Skeletal muscle cell (primary cell): ENCODE measurements around the gene LYZL2.
"Not testable (repeated sequence)": the region's sequence is repeated elsewhere in the genome, so short reads cannot be mapped to it uniquely, and the experiment has no call there.

ENCODE experiments used
- DNase-seq: peaks from one replicate; pipeline ENCODE4 v3.0.0-alpha.2; 2010; ENCODE audit warnings: low read depth
- H3K4me3 ChIP-seq: 2 replicates; pipeline ENCODE4 v1.5.1; 2011; ENCODE audit warnings: low read depth, mild to moderate bottlenecking, control low read depth, low read length, moderate library complexity

The LYZL2 gene

GRCh38 chr10:30629653-30630052, at the start of gene LYZL2:
TSS of gene LYZL2 (minus strand) at chr10:30629753. CDS start at chr10:30626915, 2,838 bp downstream.
- no peak within 1 kb of the TSS for H3K4me3 ChIP-seq
- no peak for DNase-seq

- H3K4me3 ChIP-seq, DNase-seq: not testable (repeated sequence)
Measured at GRCh38 chr10:30677616-30678015, 48.1 kb upstream of the LYZL2 start.

GRCh38 chr10:30677146-30677545, 47.6 kb upstream of the LYZL2 start:
- H3K4me3 ChIP-seq, DNase-seq: not testable (repeated sequence)

GRCh38 chr10:30675791-30676718, 46.5 kb upstream of the LYZL2 start:
- H3K4me3 ChIP-seq = no peak overlapping the region
- DNase-seq = no peak

- DNase-seq = no peak
- H3K4me3 ChIP-seq = no peak overlapping the region
Measured at GRCh38 chr10:30674796-30675195, 45.2 kb upstream of the LYZL2 start.

- not testable (repeated sequence) for DNase-seq, H3K4me3 ChIP-seq
Measured at GRCh38 chr10:30673262-30673661, 43.7 kb upstream of the LYZL2 start.

GRCh38 chr10:30672338-30672737, 42.8 kb upstream of the LYZL2 start:
- not testable (repeated sequence) for DNase-seq, H3K4me3 ChIP-seq

- no peak for DNase-seq
- H3K4me3 ChIP-seq = no peak overlapping the region
Measured at GRCh38 chr10:30671026-30671616, 41.6 kb upstream of the LYZL2 start.

- DNase-seq, H3K4me3 ChIP-seq: not testable (repeated sequence)
Measured at GRCh38 chr10:30667982-30668381, 38.4 kb upstream of the LYZL2 start.

- not testable (repeated sequence) for DNase-seq, H3K4me3 ChIP-seq
Measured at GRCh38 chr10:30663403-30663802, 33.9 kb upstream of the LYZL2 start.

GRCh38 chr10:30662814-30663213, 33.3 kb upstream of the LYZL2 start:
- no peak for DNase-seq
- no peak overlapping the region for H3K4me3 ChIP-seq

- H3K4me3 ChIP-seq, DNase-seq: not testable (repeated sequence)
Measured at GRCh38 chr10:30660314-30660713, 30.8 kb upstream of the LYZL2 start.

GRCh38 chr10:30656233-30656632, 26.7 kb upstream of the LYZL2 start:
- DNase-seq = no peak
- no peak overlapping the region for H3K4me3 ChIP-seq

- not testable (repeated sequence) for H3K4me3 ChIP-seq, DNase-seq
Measured at GRCh38 chr10:30655001-30655400, 25.4 kb upstream of the LYZL2 start.

GRCh38 chr10:30651470-30652397, 22.2 kb upstream of the LYZL2 start:
- H3K4me3 ChIP-seq = not testable (repeated sequence)
- peak; percentile 42 for DNase-seq

- no peak for DNase-seq
- no peak overlapping the region for H3K4me3 ChIP-seq
Measured at GRCh38 chr10:30647089-30647488, 17.5 kb upstream of the LYZL2 start.

- DNase-seq = peak; percentile 23
- H3K4me3 ChIP-seq = no peak overlapping the region
Measured at GRCh38 chr10:30645340-30645827, 15.8 kb upstream of the LYZL2 start.

GRCh38 chr10:30644408-30644861, 14.9 kb upstream of the LYZL2 start:
- DNase-seq, H3K4me3 ChIP-seq: not testable (repeated sequence)

GRCh38 chr10:30643557-30644199, 14.1 kb upstream of the LYZL2 start:
- H3K4me3 ChIP-seq, DNase-seq: not testable (repeated sequence)
